GM19455 (cell line): ENCODE data around the gene MYBBP1A.

Source experiments
- ATAC-seq: cut with Tn5 transposase; IDR thresholded peaks from one replicate; pipeline ENCODE4 v1.9.1; 2021; ENCODE audit not compliant: unreplicated experiment

Gene MYBBP1A

DNA sequence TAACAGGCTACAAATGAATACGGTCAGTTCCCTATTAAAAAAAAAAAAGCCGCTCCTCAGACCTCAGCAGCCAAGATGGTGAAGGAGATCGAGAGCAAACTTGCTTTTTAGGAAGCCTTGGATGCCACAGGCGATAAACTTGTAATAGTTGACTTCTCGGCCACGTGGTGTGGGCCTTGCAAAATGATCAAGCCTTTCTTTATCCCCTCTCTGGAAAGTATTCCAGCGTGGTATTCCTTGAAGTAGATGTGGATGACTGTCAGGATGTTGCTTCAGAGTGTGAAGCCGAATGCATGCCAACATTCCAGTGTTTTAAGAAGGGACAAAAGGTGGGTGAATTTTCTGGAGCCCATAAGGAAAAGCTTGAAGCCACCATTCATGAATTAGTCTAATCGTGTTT, 16.9 kb upstream of the MYBBP1A start:
- ATAC-seq: no peak

DNA sequence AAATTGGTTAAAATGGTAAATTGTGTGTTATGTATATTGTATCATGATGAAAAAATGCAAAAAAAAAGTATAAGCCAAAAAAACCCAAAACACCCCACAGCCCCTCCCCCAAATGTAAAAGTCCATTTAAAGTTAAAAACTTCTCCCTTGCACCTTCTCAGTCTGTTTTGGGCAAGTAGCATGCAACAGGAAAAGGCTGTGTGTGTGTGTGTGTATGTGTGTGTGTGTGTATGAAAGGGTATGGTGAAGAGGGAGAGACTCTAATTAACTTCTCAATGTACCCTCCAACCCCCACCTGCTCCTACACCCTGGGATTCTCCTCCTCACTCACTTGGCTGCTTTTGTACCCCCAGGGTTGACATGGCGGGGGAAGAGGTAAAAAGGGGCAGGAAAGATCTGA, 14.4 kb upstream of the MYBBP1A start:
- no peak for ATAC-seq

DNA sequence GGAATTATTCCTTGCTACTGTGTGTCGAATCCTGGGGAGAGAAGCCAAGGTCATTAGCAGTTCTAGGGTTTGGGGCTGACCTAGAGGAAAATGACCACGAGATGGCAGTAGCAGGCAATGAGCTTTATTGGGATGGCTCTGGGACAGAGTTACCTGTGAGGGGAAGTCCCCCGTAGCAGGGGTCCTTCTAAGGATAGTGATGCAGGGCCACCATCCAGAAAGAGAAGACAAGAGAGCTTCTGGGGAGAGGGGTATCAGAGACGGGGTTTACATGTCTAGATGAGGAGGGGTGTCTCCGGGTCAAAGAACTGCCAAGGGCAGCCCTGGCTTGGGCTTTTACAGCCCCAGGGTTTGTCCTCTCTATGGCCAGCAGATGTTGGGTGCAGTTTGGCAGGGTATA, 11.6 kb upstream of the MYBBP1A start:
- ATAC-seq: no peak

- no peak for ATAC-seq
Observed at GRCh38 chr17:4565209-4566141, 10.3 kb upstream of the MYBBP1A start.

DNA sequence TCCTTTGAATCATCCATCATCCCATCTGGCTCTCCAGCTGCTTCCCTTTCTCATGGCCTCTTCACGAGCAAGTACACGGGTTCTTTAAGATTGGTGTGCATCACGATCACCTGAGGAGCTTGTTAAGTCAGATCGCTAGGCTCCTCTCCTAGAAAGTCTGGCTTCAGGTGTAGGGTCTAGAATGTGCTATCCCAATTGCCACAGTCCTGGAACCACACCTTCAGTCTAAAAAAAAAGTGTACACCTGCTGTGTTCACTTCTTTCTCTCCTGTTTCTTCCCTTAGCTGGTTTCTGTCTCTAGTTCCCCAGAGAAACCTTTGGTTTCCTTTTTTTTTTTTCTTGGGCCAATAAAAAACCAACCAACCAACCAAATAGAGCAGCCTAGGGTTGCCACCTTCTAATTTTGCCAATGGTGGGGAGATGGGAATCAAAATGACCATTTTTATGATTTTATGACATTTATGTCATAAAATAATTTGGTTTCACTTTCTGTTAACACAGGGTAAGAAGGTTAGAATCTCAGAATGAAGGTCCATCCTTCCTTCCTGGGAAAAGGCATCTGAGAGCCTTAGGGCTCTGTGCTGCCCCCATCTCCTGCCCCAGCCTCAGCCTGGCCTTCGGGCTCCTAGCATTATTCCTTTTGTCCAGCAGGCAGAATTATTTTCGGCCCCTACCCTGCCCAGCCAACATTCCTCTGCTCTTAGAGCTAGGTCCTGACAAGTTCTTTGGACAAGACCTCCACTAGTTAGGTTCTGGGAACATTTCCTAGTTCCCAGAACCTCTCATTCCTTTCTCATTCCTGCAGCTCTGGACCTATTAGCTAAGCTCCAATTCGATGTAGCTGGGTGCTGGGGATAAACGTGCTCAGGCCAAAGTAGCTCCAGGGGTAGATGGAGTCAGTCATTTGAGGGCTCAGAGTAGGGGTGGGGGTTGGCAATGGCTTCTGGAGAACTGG, 7.1 kb upstream of the MYBBP1A start:
- no peak for ATAC-seq

- ATAC-seq: no peak
Observed at GRCh38 chr17:4560837-4561256, 5.7 kb upstream of the MYBBP1A start.

DNA sequence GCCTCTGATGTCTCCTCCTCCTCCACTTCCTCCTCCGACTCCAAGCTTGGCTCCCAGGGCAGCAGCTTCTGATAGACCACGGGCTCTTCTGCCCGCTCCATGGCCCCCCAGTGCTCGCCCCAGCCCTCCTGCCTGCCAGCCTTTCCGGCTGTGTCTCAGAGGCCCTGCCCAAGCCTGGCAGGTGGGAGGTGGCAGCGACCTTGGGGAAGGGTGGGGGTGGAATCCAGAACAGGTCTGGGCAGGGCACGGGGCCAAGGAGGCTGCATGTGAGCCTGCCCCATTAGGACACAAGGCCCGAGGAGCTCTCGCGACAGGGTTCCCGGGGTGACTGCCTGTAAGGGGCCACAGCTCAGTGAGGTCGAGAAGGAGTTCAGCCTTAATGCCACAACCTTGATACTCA, 5.2 kb upstream of the MYBBP1A start, which contains the start of gene GGT6:
TSS of gene GGT6 (minus strand) at position 157 of the 400 bp plus-strand sequence. CDS start at position 101, 56 bp downstream.
- no peak for ATAC-seq

DNA sequence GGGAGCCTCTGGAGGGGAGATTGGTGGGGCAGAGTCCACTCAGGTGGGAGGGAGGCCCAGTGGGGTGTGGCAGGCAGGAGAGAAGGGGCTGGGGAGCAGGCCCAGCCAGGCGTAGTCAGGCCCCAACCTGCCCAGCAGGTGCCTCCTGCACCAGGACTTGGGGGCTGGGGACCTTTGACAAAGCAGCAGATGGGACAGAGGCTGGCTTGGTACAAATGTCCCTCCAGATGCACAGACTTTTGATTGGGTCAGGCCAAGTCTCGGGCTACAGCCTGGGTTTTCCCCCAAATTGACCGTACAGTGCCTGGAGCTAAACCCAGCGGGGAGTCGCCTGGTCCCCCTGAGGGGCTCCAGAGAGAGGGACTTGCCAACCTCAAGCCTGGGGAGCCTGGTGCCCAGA, 4.8 kb upstream of the MYBBP1A start:
- ATAC-seq: no peak

GRCh38 chr17:4559139-4559791, 4.1 kb upstream of the MYBBP1A start:
- ATAC-seq: no peak

DNA sequence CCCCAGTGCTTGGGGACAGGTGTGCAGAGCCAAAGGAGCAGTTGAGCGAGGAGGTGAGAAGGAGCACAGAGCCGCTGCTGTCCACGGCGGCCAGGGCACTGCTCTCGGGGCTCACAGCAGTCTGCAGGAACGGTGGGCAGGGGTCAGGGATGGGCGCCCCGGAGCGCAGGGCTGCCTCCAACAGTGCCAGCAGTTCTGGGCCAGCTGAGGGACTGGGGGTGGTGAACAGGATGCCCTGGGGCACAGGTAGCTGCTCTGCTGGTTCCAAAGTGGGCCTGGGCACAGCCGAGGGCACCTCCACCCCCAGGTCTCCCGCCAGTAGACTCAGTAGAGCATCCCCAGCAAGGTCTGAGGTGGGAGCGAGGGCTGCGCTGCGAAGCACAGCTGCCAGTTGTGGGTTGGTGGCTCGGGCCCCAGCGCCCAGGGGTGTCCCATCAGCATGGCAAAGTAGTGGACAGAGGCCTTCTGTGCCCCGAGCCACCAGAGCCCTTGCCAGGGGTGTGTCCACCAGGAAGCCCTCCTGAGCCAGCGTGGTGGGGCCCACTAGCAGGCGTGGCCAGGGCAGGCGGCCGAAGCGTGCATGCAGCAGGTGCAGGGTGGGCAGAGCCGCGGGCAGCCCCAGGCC, 3.3 kb upstream of the MYBBP1A start:
- no peak for ATAC-seq

GRCh38 chr17:4557626-4558346, 2.6 kb upstream of the MYBBP1A start:
- no peak for ATAC-seq

GRCh38 chr17:4556996-4557395, 1.8 kb upstream of the MYBBP1A start:
- ATAC-seq: no peak

DNA sequence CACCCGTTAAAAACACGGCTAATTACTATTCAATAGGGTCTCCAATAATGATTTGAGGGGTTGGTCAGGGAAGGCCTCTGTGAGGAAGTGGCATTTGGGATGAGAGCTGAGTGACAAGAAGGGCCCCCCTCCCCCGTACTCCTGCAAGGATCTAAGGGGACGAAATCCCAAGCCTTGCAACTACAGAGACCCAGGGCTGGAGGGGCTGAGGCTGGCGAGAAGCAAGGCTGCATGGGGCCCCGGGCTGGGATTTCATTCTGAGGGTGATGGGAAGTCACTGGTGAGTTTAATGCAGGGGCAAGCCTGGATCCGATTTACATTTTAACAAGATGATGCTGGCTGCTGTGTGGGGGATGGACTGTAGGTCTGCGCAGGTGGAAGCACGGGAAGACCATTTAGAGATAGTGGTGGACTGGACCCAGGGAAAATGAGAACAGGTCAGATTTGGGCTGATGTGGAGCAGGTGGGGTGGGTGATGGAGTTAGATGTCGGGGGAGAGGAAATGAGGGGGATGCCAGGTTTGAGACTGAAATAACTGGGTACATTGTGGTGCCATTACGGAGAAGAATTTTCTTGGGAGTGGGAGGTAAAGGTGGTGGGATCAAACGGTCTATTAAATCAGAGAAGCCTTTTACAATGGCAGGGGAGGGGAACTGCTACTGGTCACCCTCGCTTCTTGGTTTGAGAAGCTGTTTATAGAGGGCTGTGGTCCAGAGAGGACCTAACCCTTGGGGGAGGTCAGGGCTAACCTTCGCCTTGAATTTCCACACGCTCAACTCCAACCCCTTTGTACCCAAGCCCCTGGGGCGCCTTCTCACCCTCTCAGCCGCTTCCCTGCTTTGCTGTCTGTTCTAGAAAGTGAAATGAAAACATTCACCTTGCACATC, 932 bp upstream of the MYBBP1A start:
- ATAC-seq: no peak

DNA sequence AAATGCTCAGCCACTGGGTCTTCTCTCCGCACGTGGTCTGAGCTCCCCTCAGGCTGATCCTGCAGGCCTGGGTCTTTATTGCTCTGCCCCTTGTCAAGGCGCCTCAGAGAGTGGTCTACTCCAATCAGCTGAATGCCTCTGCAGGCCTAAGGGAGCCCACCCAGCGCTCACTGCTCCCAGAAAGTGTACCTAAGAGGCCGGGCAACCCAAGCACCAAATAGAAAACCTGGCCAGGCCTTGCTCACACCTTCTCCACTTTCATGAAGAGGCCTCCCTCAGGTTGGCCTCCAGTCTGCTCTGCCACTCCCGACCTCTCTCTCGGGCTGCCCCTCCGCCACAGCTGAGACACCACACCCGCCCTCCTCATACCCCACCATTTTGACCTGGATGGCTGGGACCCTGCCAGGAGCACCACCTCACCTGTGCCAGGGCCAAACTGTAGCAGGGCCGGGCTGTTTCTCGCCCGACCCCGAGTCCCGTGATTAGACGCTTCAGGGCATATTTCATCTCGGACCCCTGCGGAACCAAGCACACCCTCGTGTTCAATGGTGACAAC, 665 bp downstream of the MYBBP1A start:
- no peak for ATAC-seq

DNA sequence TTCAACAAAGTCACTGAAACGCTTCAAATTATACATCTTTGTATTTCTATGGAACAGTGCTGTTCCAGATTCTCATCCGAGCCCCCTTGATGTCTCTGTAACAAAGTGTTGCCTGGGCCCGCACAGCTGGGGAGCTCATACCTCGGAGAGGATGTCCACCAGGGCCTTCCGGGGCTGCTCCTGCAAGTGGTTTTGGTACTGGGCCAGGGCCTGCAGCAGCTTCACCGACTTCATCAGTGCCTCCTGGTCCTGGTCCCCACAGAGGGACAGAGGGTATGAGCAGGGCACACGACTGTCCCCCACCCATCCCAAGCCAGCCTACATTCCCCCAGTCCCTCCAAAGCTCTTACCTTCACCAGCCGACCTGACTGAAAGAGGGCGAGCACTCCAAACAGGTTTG, 1.5 kb downstream of the MYBBP1A start:
- ATAC-seq: no peak

DNA sequence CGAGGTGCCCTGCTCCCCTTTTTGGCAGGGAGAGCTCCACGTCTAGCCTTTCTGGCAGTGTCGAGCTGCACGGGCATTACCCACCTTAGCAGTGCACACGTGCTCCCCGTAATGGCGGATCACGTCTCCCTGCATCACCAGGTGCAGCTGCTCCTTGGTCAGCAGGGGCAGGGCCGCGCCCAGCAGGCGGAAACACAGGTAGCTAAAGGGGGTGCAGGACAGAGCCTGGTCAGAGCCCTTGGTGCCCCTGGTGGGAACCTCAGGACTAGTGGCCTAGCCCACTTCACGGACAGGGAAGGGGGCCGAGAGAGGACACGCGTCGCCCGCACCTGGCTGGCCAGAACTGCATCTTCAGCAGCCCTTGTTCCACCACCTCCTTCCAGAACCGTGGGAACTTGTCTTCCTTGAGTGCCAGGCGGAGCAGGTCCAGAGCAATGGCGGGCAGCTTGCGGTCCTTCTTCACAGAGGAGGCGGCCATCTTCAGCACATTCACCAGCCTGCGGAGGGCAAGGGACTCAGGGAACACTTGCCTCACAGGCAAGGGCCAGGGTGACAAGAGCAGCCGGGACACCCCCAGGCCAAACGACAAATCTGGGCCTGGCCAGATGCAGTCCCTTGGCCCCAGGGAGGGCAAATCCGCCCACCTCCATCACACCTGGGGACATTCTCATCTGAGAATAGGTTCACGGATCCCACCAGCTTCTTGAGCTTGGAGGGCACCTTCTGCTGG, 3.2 kb downstream of the MYBBP1A start:
- no peak for ATAC-seq

GRCh38 chr17:4551141-4551540, 4.0 kb downstream of the MYBBP1A start:
- no peak for ATAC-seq

- no peak for ATAC-seq
Observed at GRCh38 chr17:4550534-4551039, 4.6 kb downstream of the MYBBP1A start.
